NCI-H510A (cell line): ENCODE measurements around the gene VPS52.

Source experiments
- DNase-seq: peaks from one replicate; lab custom pipeline; 2025; lab: John Stamatoyannopoulos, UW

The VPS52 gene

DNA sequence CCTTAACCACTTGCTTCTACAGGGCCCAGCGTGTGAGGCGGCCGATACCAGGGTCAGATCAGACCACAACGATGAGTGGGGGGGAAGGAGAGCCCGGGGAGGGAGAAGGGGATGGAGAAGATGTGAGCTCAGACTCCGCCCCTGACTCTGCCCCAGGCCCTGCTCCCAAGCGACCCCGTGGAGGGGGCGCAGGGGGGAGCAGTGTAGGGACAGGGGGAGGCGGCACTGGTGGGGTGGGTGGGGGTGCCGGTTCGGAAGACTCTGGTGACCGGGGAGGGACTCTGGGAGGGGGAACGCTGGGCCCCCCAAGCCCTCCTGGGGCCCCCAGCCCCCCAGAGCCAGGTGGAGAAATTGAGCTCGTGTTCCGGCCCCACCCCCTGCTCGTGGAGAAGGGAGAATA is 60.5 kb downstream of the VPS52 start:
- DNase-seq, result no peak

DNA sequence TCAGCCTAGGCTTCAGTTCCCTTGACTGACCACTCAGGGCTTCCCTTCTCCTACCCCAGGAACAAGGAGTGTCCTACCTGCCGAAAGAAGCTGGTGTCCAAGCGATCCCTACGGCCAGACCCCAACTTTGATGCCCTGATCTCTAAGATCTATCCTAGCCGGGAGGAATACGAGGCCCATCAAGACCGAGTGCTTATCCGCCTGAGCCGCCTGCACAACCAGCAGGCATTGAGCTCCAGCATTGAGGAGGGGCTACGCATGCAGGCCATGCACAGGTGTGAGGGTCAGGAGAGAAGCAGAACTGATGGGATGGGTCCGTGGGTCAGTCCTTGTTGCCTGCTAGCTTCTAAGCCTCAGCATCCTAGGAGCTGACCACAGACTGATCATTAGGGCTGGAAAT is 61.8 kb downstream of the VPS52 start:
- DNase-seq, result no peak

DNA sequence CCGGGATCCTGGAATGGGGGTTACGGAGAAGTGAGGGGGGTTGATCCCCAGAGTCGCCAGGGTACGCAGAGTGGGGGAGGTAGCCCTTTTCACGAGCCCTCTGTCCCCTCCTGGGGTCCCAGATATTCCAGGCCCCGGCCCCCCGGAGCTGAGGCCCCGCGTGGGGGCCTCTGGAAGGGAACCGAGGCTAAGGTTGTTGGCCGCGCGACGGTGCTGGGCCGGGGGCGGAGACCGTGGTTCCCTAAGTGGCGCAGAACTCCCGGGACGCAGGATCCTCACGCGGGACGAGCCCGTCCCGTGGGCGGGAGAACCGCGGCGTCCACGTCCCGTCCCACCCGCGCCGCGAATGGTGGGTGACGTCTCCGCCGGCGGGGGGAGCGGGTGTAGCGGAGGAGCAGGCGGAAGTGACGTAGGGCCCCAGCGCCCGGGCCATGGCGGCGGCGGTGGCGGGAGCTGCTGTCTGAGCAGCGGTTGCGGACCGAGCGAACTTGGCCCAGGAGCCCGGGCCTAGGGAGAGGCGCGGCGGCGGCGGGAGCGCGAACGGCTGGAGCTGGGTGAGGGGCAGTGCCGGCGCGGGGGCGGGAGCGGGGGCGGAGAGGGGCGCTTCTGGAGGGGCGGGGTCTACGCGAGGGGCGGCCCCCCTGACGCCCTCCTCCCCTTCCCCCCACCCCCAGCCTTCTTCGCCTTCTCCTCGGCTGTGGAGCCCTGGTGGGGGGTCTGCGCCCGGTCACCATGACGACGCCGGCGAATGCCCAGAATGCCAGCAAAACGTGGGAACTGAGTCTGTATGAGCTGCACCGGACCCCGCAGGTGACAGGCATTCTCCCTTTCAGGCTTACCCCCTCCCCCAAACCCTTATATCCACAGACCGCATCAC is 63.3 kb downstream of the VPS52 start, which contains the start of gene RING1:
Gene RING1 (plus strand): TSS at position 410 of the 877 bp plus-strand sequence. CDS start 323 bp downstream, at position 733.
- DNase-seq, result peak; percentile 67

DNA sequence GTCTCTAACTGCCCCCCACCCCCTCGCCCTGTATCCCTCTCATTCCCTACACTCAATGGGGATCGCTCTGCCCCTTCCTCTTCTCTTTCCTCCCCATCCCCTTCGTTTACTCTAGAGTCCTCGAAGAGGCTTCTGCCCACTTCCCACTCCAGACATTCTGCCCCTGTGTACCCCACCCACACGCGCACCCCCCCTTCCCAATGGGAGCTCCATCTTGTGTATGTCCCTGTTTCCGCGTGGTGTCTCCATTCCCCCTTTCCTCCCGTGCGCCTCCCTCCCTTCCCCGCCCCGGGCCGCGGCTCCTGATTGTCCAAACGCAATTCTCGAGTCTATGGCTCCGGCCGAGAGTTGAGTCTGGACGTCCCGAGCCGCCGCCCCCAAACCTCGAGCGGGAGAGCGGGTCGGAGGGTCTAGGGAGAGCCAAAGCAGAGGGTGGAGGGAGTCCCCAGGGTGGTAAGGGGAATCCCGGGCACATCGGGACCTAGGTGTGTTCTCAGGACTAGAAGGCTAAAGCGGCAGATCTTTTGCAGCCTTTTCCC is 64.1 kb downstream of the VPS52 start:
- no peak for DNase-seq

DNA sequence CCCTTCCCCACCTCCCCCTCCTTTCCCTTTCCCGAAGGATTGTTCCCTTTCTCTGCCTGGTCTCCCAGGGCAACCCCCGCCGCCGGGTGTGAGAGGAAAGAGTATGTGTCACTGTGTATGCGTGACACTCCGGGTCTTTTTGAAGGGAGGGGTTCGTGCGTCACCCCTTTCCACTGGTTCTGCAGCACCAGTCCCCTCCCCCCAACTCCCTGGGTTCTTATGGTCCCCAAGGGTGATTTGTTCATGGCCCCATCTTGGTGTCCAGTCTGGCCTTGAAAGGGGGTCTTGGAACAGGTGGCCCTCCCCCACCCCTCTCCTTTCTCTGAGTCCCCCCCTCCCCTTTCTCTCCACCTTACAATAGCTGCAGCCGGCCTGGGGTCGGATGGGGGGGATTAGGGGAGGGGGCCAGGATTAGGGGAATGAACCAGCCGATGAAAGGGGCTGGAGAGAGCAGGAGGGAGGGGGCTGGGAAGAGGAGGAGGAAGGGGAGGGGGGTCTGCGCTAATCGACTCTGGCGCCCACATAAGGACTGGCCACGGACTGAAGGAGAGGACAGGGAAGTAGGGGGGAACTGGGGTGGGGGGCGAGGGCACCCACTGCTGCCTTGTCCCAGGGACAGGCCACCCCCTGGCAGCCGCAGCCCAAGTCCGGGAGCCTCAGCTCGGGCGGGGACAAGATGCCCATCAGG is 64.7 kb downstream of the VPS52 start:
- DNase-seq, result no peak

DNA sequence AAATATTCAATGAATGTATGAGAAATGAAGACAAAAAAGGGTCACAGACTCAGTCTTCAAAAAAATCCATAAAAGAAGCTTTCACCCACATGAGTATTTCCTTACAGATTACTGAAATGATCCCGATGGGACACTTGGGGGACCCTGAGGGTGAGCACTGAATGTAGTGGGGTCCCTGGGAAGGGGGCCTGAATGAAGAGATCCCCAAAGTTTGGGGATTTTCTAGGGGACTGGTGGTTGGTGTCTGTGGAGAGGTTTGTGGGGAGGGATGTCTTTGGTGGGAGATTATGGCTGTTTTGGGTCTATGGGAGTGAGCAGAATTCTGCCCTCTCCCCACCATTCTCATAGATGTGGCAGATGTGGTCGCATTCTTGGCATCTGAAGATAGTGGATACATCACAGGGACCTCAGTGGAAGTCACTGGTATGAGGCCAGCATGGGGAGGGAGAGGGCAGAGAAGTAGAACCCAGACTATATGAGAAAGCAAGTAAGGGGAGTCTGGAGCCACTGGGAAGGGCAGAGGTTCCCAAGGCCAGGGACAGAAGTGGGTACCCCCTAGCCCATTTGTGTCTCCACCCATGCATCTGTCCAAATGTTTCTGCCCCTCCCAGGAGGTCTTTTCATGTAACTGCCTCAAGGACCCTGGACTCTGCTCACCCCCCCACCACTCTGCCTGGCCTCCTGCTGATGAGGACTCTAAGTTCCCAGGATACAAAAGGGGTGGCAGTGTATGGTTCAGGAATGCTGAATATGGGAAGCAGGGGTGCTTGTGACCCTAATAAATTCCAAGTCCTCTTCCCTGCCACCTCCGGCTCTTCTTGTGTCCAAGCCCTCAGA is 65.4 kb downstream of the VPS52 start:
- DNase-seq, result no peak

DNA sequence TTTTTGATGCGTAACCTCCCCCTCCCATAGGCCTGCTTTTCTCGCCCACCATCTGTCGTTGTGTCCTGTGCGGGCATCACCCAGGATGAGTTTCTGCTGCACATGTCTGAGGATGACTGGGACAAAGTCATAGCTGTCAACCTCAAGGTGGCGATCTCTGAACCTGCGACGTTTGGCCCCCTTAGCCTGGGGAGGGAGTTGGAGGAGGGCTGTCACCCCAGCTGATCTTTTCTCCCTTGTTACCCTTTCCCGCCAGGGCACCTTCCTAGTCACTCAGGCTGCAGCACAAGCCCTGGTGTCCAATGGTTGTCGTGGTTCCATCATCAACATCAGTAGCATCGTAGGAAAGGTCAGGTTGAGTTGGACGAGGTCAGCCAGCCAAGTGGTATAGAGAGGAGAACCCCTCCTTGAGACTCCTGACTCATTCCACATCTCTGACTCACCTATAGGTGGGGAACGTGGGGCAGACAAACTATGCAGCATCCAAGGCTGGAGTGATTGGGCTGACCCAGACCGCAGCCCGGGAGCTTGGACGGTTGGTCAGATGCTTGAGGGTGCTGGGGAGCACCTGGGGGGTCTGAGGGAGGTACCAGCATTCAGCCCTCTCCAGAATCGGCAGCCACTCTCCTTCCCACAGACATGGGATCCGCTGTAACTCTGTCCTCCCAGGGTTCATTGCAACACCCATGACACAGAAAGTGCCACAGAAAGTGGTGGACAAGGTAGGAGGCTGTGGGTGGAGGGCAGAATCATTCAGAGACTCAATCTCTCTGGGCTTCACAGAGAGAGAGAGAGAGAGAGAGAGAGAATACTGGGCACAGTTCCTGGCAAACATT is 66.3 kb downstream of the VPS52 start:
- no peak for DNase-seq

DNA sequence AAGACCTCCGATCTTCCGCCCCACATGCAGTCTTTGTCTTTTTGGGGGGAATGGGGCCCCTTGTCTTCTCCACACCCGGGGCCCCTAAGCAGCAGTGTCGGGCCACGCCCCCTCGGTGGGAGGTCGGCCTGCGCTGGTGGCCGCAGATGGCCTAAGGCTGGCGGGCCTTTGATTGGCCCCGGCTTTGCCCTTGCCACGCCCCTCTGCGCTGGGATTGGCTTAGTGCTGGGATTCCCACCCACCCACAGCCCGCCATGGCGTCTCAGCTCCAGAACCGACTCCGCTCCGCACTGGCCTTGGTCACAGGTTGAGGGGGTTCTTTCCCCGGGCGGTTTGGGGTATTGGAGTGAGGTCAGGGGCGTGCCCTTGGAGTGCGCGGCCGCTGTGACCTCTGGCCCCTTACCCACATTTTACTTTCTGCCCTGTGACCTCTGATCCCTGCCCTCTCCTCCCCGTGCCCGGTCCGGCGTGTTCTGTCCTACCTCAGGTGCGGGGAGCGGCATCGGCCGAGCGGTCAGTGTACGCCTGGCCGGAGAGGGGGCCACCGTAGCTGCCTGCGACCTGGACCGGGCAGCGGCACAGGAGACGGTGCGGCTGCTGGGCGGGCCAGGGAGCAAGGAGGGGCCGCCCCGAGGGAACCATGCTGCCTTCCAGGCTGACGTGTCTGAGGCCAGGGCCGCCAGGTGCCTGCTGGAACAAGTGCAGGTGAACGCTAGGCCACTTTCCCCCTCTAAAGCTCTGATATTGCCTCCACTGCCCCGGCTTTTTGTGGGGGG is 67.1 kb downstream of the VPS52 start, which contains the start of gene HSD17B8:
Gene HSD17B8 (plus strand): TSS at position 241 of the 776 bp plus-strand sequence. CDS start 14 bp downstream, at position 255.
- peak; percentile 96 for DNase-seq

DNA sequence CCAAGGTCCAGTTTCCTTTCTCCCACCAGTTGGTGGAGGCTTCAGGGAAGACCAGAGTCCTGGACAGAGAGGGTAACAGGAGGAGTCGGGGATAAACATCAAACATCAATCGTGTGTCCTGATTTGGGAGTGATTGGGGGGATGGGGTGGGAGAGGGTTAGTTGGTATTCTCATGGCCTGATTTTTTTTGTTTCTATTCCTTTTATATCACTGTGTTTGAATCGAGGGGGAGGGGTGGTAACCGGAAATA is 67.6 kb downstream of the VPS52 start:
- DNase-seq, result no peak

DNA sequence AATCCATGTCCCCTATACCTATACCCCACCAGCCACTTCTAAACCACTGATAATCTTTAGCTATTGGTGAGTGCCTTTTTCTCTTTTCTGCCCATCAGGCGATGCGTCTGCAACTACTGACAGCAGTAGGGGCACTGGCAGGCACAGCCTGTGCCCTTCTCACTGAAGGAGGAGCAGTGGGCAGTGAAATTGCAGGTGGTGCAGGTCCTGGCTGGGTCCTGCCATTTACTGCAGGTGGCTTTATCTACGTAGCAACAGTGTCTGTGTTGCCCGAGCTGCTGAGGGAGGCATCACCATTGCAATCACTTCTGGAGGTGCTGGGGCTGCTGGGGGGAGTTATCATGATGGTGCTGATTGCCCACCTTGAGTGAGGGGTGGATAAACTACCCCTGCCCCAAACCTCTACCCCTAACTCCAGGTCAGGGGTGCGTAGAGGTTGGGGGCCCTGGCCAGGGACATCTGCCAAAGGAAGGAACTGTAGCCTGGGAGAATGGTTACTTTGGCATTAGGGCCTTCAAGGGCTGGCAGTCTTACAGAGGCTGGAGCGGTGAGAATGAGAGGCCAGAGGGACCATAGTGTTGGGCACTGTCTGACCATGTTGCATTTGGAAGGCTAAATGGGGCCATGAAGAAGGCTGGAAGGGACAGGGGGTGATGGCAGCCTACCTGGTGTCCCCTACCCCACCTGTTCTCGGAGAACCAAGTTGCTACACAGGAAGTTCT is 68.1 kb downstream of the VPS52 start:
- no peak for DNase-seq

DNA sequence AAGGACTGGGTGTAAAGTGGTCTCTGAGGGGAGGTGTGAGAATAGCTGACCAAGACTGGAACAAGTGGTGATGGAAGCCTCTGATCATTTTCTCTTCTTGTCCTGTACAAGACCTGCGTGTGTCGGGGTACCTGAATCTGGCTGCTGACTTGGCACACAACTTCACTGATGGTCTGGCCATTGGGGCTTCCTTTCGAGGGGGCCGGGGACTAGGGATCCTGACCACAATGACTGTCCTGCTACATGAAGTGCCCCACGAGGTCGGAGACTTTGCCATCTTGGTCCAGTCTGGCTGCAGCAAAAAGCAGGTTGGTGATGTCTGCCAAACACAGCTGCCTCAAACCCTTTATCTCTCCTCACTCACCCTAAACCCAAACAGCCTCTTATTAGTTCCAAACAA is 68.9 kb downstream of the VPS52 start:
- DNase-seq, result no peak

DNA sequence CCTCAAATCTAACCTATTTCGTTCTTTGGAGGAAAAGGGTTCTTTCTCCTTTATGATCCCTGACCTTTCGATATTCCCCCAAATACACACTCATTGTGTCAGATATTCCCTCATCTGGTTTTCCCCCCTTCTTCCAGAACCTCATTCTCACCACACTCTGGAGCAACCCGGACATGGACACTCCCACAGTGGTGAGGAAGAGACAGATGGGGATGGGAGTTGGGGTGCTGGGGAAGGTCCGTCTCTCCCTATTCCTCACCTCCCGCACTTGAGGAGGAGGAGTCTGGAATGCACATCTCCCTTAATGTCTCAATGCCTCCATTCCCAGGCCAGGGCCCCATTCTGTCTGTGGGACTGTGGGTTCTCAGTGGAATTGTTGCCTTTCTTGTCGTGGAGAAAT is 69.7 kb downstream of the VPS52 start:
- no peak for DNase-seq

DNA sequence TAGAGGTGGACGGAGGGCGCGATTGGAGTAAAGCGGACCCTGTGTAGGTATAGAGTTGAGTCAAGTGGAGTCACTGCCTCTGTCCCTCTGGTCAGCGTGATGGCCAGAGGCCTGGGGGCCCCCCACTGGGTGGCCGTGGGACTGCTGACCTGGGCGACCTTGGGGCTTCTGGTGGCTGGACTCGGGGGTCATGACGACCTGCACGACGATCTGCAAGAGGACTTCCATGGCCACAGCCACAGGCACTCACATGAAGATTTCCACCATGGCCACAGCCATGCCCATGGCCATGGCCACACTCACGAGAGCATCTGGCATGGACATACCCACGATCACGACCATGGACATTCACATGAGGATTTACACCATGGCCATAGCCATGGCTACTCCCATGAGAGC is 70.5 kb downstream of the VPS52 start:
- DNase-seq, result no peak
